Gastroesophageal sphincter (tissue), 3 donors: ENCODE measurements around the gene MYCL.

ENCODE experiments used
- EP300 ChIP-seq: sonication (generic); formaldehyde crosslinking; IDR thresholded peaks from one replicate; pipeline ENCODE4 v1.6.1; 2017; ENCODE audit warnings: antibody characterized with exemption, mild to moderate bottlenecking
- POLR2A ChIP-seq, 2 donors: fragments of 450-650 bp; IDR thresholded peaks; one replicate each; pipeline ENCODE4 v1.6.1; 2017; ENCODE audit warnings: antibody characterized with exemption in 2 of 2, mild to moderate bottlenecking in 2 of 2, moderate library complexity in 1 of 2
- POLR2AphosphoS5 ChIP-seq: sonication (generic); formaldehyde crosslinking; IDR thresholded peaks from one replicate; pipeline ENCODE4 v1.6.1; 2017; ENCODE audit warnings: antibody characterized with exemption
- TF ChIP-seq, protein P1 (sequence below), 4 experiments: fragments of 200-600 bp in 2 of 4; fragments of 450-650 bp in 2 of 4; sonication (generic) in 1 of 4; IDR thresholded peaks; one replicate each; pipeline ENCODE4 v1.5.1; 2017 to 2019; ENCODE audit warnings: antibody characterized with exemption in 4 of 4, mild to moderate bottlenecking in 2 of 4, moderate library complexity in 2 of 4

DNA sequence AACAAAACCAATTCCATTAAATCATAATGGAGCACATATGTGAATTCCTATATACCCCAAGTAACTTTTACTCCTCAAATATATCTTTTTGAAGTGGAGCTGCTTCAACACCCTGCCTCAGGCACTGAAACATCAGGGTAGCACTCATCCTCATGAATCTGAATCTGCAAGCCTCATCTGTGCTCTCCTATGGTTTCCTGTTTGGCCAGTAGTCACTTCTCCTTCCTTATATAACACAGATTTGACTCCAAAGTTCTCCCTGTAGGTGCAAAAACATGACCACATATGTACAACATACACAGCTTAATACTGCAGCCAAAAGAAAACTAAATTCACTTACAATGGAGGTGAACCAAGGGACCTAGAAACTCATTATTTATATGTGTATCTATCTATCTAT, 25.6 kb downstream of the MYCL start:
- TF ChIP-seq, protein P1, sequence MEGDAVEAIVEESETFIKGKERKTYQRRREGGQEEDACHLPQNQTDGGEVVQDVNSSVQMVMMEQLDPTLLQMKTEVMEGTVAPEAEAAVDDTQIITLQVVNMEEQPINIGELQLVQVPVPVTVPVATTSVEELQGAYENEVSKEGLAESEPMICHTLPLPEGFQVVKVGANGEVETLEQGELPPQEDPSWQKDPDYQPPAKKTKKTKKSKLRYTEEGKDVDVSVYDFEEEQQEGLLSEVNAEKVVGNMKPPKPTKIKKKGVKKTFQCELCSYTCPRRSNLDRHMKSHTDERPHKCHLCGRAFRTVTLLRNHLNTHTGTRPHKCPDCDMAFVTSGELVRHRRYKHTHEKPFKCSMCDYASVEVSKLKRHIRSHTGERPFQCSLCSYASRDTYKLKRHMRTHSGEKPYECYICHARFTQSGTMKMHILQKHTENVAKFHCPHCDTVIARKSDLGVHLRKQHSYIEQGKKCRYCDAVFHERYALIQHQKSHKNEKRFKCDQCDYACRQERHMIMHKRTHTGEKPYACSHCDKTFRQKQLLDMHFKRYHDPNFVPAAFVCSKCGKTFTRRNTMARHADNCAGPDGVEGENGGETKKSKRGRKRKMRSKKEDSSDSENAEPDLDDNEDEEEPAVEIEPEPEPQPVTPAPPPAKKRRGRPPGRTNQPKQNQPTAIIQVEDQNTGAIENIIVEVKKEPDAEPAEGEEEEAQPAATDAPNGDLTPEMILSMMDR (IDR thresholded peaks at IDR 0.05): no peak
- TF ChIP-seq POLR2A (IDR thresholded peaks at IDR 0.05) (no peak), EP300 (no peak), POLR2AphosphoS5 (no peak)
